ENCODE data around the gene UNC93A.
"Not testable (repeated sequence)": the region's sequence is repeated elsewhere in the genome, so short reads cannot be mapped to it uniquely, and the experiment has no call there.

Gene UNC93A

GRCh38 chr6:167294651-167295494, 3.8 kb downstream of the UNC93A start:
- DNase-seq: no peak

- DNase-seq: no peak
These were observed 4.6 kb downstream of the UNC93A start for GRCh38 chr6:167295495-167296292.

GRCh38 chr6:167296293-167296690, 5.2 kb downstream of the UNC93A start:
- no peak for DNase-seq

- DNase-seq: no peak
These were observed 5.8 kb downstream of the UNC93A start for GRCh38 chr6:167296902-167297301.

- DNase-seq: no peak
These were observed 7.0 kb downstream of the UNC93A start for GRCh38 chr6:167298127-167298526.

GRCh38 chr6:167299641-167300308, 8.7 kb downstream of the UNC93A start:
- DNase-seq: no peak

- no peak for DNase-seq
These were observed 10.0 kb downstream of the UNC93A start for GRCh38 chr6:167300902-167301777.

- no peak for DNase-seq
These were observed 11.0 kb downstream of the UNC93A start for GRCh38 chr6:167302074-167302473.

- DNase-seq: no peak
These were observed 11.7 kb downstream of the UNC93A start for GRCh38 chr6:167302796-167303195.

GRCh38 chr6:167303675-167304625, 12.8 kb downstream of the UNC93A start:
- DNase-seq: no peak

- no peak for DNase-seq
These were observed 13.8 kb downstream of the UNC93A start for GRCh38 chr6:167304912-167305311.

- DNase-seq: no peak
These were observed 14.7 kb downstream of the UNC93A start for GRCh38 chr6:167305796-167306195.

GRCh38 chr6:167306401-167306998, 15.4 kb downstream of the UNC93A start:
- no peak for DNase-seq

GRCh38 chr6:167307342-167307955, 16.3 kb downstream of the UNC93A start:
- no peak for DNase-seq

- no peak for DNase-seq
These were observed 17.1 kb downstream of the UNC93A start for GRCh38 chr6:167308207-167308606.

GRCh38 chr6:167309355-167310192, 18.5 kb downstream of the UNC93A start:
- not testable (repeated sequence) for DNase-seq

GRCh38 chr6:167311286-167311685, 20.2 kb downstream of the UNC93A start:
- DNase-seq: no peak

GRCh38 chr6:167311691-167312090, 20.6 kb downstream of the UNC93A start:
- DNase-seq: not testable (repeated sequence)

- no peak for DNase-seq
These were observed 23.2 kb downstream of the UNC93A start for GRCh38 chr6:167314180-167314821.
